HCT116 (cell line): Measurements from ENCODE around the gene MAP6D1. TPM values are rescaled to one million over a fixed set of nuclear protein-coding genes. Genes with fewer than 3 reads are reported as not detected.

Source experiments
- ATAC-seq: fragments of 200-7000 bp; cut with Tn5 transposase; 2 replicates; pipeline ENCODE4 v1.9.1; 2020; ENCODE audit warnings: mild to moderate bottlenecking, moderate library complexity
- BruUV-seq: library from RNA; stranded (reverse); fragments of 400-500 nt; replicated peaks from 2 replicates; lab custom pipeline; 2021; lab: Mats Ljungman, UMichigan
- CTCF ChIA-PET: fragments of 300-600 bp; sonication (Branson Sonifier 250); formaldehyde crosslinking; loops from one replicate; lab custom pipeline; 2021; ENCODE audit warnings: antibody characterized with exemption; lab: Charles Lee
- POLR2A ChIA-PET: fragments of 300-600, 350-600 bp; sonication (Branson Sonifier 250); formaldehyde crosslinking; loops from one replicate; lab custom pipeline; 2021; ENCODE audit warnings: antibody characterized with exemption; lab: Charles Lee
- RAD21 ChIA-PET, 2 experiments: fragments of 300-600 bp; sonication (Branson Sonifier 250); formaldehyde crosslinking; loops; one replicate each; lab custom pipeline; 2023; ENCODE audit warnings: low total read pairs in 2 of 2; ENCODE audit not compliant: uncharacterized antibody in 2 of 2, unreplicated experiment in 2 of 2, low non-redundant PET in 1 of 2; lab: Charles Lee
- DNase-seq: peaks from one replicate; pipeline ENCODE4 v3.0.0-alpha.2; 2010; ENCODE audit warnings: low read depth, low spot score
- H2AFZ ChIP-seq: fragments of 200-600 bp; shearing (Covaris generic), sonication (generic); 2 replicates; pipeline ENCODE4 v1.6.1; 2017; ENCODE audit warnings: low read depth, mixed run types, mixed read lengths, antibody characterized with exemption, low read length; ENCODE audit not compliant: poor library complexity, severe bottlenecking
- H3K27ac ChIP-seq: 2 replicates; pipeline ENCODE4 v1.5.1; 2012; ENCODE audit warnings: low read depth, low read length
- H3K27me3 ChIP-seq: fragments of 200-600 bp; sonication (generic); 2 replicates; pipeline ENCODE4 v1.6.1; 2016; ENCODE audit warnings: mixed run types, low read length, mixed read lengths; ENCODE audit not compliant: insufficient read depth
- H3K36me3 ChIP-seq, 2 experiments: fragments of 200-500 bp in 1 of 2; fragments of 200-600 bp in 1 of 2; sonication (Bioruptor generic) in 1 of 2; sonication (generic) in 1 of 2; 2 replicates each; pipeline versions ENCODE4 v1.5.1 to v1.6.1; 2014 to 2016; ENCODE audit warnings: low read length in 2 of 2, inconsistent platforms in 1 of 2, mixed read lengths in 1 of 2, mixed run types in 1 of 2; ENCODE audit not compliant: insufficient read depth in 2 of 2, control insufficient read depth in 1 of 2
- H3K4me1 ChIP-seq, 2 experiments: fragments of 200-600 bp in 1 of 2; sonication (generic) in 1 of 2; 2 replicates each; pipeline versions ENCODE4 v1.5.1 to v1.6.1; 2012 to 2017; ENCODE audit warnings: low read length in 2 of 2, inconsistent platforms in 1 of 2, mild to moderate bottlenecking in 1 of 2, mixed read lengths in 1 of 2, mixed run types in 1 of 2, moderate library complexity in 1 of 2; ENCODE audit not compliant: insufficient read depth in 2 of 2, control insufficient read depth in 1 of 2
- H3K4me2 ChIP-seq: fragments of 200-600 bp; sonication (generic); 2 replicates; pipeline ENCODE4 v1.6.1; 2017; ENCODE audit warnings: mixed run types, low read length, mixed read lengths
- H3K4me3 ChIP-seq, 2 experiments: fragments of 200-600 bp in 1 of 2; sonication (generic) in 1 of 2; replicated peaks in 1 of 2; 2 replicates each; pipeline ENCODE4 v1.5.1; 2011 to 2016; ENCODE audit warnings: low read length in 2 of 2, control low read depth in 1 of 2, low read depth in 1 of 2, mild to moderate bottlenecking in 1 of 2, mixed read lengths in 1 of 2, mixed run types in 1 of 2
- H3K79me2 ChIP-seq: fragments of 200-600 bp; sonication (generic); 2 replicates; pipeline ENCODE4 v1.6.1; 2017; ENCODE audit warnings: mild to moderate bottlenecking, mixed run types, low read length, moderate library complexity, mixed read lengths; ENCODE audit not compliant: insufficient read depth
- H3K9ac ChIP-seq: fragments of 200-600 bp; sonication (generic); 2 replicates; pipeline ENCODE4 v1.6.1; 2016; ENCODE audit warnings: low read length, mixed read lengths
- H3K9me2 ChIP-seq: fragments of 200-600 bp; sonication (generic), shearing (Covaris generic); 2 replicates; pipeline ENCODE4 v1.6.1; 2017; ENCODE audit warnings: mixed run types, mild to moderate bottlenecking, moderate library complexity; ENCODE audit not compliant: insufficient read depth
- H3K9me3 ChIP-seq, 2 experiments: fragments of 200-500 bp in 1 of 2; fragments of 200-600 bp in 1 of 2; sonication (Bioruptor generic) in 1 of 2; sonication (generic) in 1 of 2; 2 replicates each; pipeline ENCODE4 v1.6.1; 2014 to 2017; ENCODE audit warnings: low read length in 2 of 2, mixed read lengths in 2 of 2, inconsistent platforms in 1 of 2, low read depth in 1 of 2, mild to moderate bottlenecking in 1 of 2, mixed run types in 1 of 2, moderate library complexity in 1 of 2; ENCODE audit not compliant: control insufficient read depth in 1 of 2, insufficient read depth in 1 of 2
- H4K20me1 ChIP-seq: fragments of 200-600 bp; sonication (generic), shearing (Covaris generic); 2 replicates; pipeline ENCODE4 v1.6.1; 2017; ENCODE audit warnings: mixed run types, mild to moderate bottlenecking, moderate library complexity; ENCODE audit not compliant: insufficient read depth
- ATF3 ChIP-seq: IDR thresholded peaks from 2 replicates; pipeline ENCODE4 v1.6.1; 2012
- CBX3 ChIP-seq: IDR thresholded peaks from 2 replicates; pipeline ENCODE4 v1.6.1; 2012; ENCODE audit warnings: low read depth
- CEBPB ChIP-seq: IDR thresholded peaks from 2 replicates; pipeline ENCODE4 v1.6.1; 2012; ENCODE audit warnings: low read depth
- EGR1 ChIP-seq: IDR thresholded peaks from 2 replicates; pipeline ENCODE4 v1.6.1; 2012; ENCODE audit warnings: low read depth
- ELF1 ChIP-seq: IDR thresholded peaks from 2 replicates; pipeline ENCODE4 v1.6.1; 2012; ENCODE audit warnings: low read depth, borderline replicate concordance
- EZH2phosphoT487 ChIP-seq: fragments of 200-600 bp; IDR thresholded peaks from 2 replicates; pipeline ENCODE4 v1.6.1; 2018; ENCODE audit warnings: antibody characterized with exemption, borderline replicate concordance
- JUND ChIP-seq: IDR thresholded peaks from 2 replicates; pipeline ENCODE4 v1.6.1; 2012
- MAX ChIP-seq: IDR thresholded peaks from 2 replicates; pipeline ENCODE4 v1.6.1; 2012
- POLR2A ChIP-seq: IDR thresholded peaks from 2 replicates; pipeline ENCODE4 v1.7.0; 2011; ENCODE audit warnings: borderline replicate concordance; ENCODE audit not compliant: insufficient read depth, insufficient read length; ENCODE audit errors: extremely low read depth
- REST ChIP-seq: IDR thresholded peaks from 2 replicates; pipeline ENCODE4 v1.6.1; 2012; ENCODE audit warnings: low read depth
- SIN3A ChIP-seq: IDR thresholded peaks from 2 replicates; pipeline ENCODE4 v1.6.1; 2012; ENCODE audit warnings: low read depth
- ZBTB33 ChIP-seq: IDR thresholded peaks from 2 replicates; pipeline ENCODE4 v1.6.1; 2011; ENCODE audit warnings: mild to moderate bottlenecking, low read length, moderate library complexity; ENCODE audit not compliant: insufficient replicate concordance; ENCODE audit errors: extremely low read depth
- ZFX ChIP-seq: fragments of 450-650 bp; IDR thresholded peaks from 2 replicates; pipeline ENCODE4 v1.6.1; 2017
- ZNF274 ChIP-seq: fragments of 200-500 bp; sonication (Bioruptor generic); IDR thresholded peaks from 2 replicates; pipeline ENCODE4 v1.6.1; 2014; ENCODE audit warnings: mild to moderate bottlenecking, low read depth, low read length, inconsistent platforms
- intact Hi-C: fragments of 100-400 bp; cut with micrococcal nuclease; formaldehyde crosslinking; loops from 2 replicates; pipeline ENCODE4 v1.10.0; 2022
- total RNA-seq: library from RNA; stranded (reverse); gene quantifications from one replicate; pipeline ENCODE4 v1.2.1, GENCODE V29; 2021; ENCODE audit not compliant: unreplicated experiment

MAP6D1 gene
- total RNA-seq, 1 experiment from 2014 or later = 5.3 TPM

GRCh38 chr3:183797996-183798395 is 27.4 kb downstream of the MAP6D1 start:
- no peak overlapping the region for H3K4me3 ChIP-seq
- no peaks in the 10 kb centered on the region for H3K9me3 ChIP-seq
- no peak for ATAC-seq
- no peak overlapping the region for H3K4me2 ChIP-seq
- H3K27me3 ChIP-seq = no peaks in the 10 kb centered on the region
- no peaks in the 10 kb centered on the region for H3K4me1 ChIP-seq
- H3K9me2 ChIP-seq = no peaks in the 10 kb centered on the region
- RAD21 ChIA-PET = no interaction called here
- no peak overlapping the region for H3K27ac ChIP-seq
- H3K9ac ChIP-seq = no peak overlapping the region
- H4K20me1 ChIP-seq = no peaks in the 10 kb centered on the region
- no peak for TF ChIP-seq ATF3
- no peak for TF ChIP-seq CBX3
- no peak for TF ChIP-seq MAX
- no peak for TF ChIP-seq REST
- TF ChIP-seq ZFX = no peak
- no peak for TF ChIP-seq CEBPB
- no peak for TF ChIP-seq JUND
- no peak for TF ChIP-seq EZH2phosphoT487
- TF ChIP-seq ZBTB33 = no peak
- TF ChIP-seq POLR2A = no peak
- no peak for TF ChIP-seq ELF1
- no peak for TF ChIP-seq EGR1
- no peak for TF ChIP-seq ZNF274
- TF ChIP-seq SIN3A = no peak
- TF ChIP-seq, all 23 proteins: peak for 0
- H3K36me3 ChIP-seq = peaks cover 44 to 47% of the 10 kb centered on the region in 2 experiments
- H2AFZ ChIP-seq = no peak overlapping the region
- intact Hi-C loops = no loop called here
- CTCF ChIA-PET = no interaction called here
- POLR2A ChIA-PET = no interaction called here
- DNase-seq = no peak
- no peaks in the 10 kb centered on the region for H3K79me2 ChIP-seq
- BruUV-seq = no TSS peak
